HG03175 (cell line): ENCODE results near the gene GNAS-AS1.
A peak's percentile ranks its signal among the peaks of the same experiment; 100 is the strongest.

Experiments
- ATAC-seq: cut with Tn5 transposase; IDR thresholded peaks from one replicate; pipeline ENCODE4 v1.9.1; 2021; ENCODE audit warnings: mild to moderate bottlenecking, moderate library complexity; ENCODE audit not compliant: unreplicated experiment

The GNAS-AS1 gene

GRCh38 chr20:58886546-58886945 is 35.8 kb upstream of the GNAS-AS1 start:
- peak; percentile 20 for ATAC-seq

DNA sequence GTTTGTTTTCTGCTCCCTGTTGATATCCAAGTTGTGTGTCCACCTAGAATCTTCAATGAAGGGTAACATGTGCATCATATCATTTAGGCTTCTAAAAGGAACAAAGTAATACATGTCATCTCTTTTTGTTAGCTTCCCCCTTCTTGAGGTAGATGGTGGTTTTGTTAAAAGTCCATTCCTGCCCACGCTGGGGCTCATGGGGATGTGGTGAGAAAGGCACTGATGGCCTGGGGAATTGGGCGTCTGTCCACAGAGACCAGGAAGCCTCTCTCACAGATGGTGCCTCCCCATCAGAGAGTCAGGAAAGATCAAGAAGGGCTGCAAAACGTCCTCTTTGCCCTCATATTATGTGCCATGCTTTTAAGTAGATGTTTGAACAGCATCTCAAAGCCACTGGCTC is 34.3 kb upstream of the GNAS-AS1 start:
- no peak for ATAC-seq

GRCh38 chr20:58883241-58883691 is 32.6 kb upstream of the GNAS-AS1 start:
- no peak for ATAC-seq

DNA sequence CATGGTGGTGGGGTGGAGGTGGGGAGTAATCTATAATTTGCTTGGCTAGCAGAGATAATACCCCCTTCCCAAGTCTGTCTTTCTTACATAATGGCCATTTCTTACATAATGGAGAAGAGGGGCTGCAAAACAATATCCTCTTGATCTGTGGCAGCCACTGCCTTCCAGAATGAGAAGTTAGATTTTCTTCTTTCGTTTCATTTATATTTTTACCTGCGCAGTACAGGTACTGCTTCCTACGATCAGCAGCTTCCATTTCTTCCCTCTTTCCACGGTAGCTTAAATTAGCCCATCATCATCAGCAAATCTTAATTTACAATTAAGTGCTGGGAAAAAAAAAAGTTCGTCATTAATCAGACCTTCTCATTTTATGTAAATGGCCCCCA is 32.0 kb upstream of the GNAS-AS1 start:
- no peak for ATAC-seq

GRCh38 chr20:58880994-58881752 is 30.5 kb upstream of the GNAS-AS1 start:
- ATAC-seq: no peak

GRCh38 chr20:58880441-58880840 is 29.7 kb upstream of the GNAS-AS1 start:
- no peak for ATAC-seq

DNA sequence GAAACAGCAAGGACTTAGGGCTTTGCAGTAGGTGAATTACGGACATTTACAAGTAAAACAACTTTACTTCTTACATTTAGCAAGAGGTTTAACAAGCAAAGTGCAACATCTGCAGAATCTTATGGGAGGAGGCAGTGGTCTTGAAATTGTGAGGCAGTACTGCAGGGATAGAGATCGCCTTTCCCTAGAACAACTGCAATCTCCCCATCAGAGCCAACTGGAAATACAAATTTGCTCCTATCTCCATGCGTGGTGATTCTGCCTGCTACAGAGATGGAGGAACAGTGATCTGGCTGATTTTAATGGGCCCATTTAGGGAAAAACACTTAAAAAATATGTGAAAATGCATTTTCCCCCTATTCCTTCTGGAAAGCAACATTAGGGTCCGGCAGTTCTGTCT is 27.7 kb upstream of the GNAS-AS1 start:
- no peak for ATAC-seq

- no peak for ATAC-seq
Measured at GRCh38 chr20:58877976-58878360, 27.3 kb upstream of the GNAS-AS1 start.

DNA sequence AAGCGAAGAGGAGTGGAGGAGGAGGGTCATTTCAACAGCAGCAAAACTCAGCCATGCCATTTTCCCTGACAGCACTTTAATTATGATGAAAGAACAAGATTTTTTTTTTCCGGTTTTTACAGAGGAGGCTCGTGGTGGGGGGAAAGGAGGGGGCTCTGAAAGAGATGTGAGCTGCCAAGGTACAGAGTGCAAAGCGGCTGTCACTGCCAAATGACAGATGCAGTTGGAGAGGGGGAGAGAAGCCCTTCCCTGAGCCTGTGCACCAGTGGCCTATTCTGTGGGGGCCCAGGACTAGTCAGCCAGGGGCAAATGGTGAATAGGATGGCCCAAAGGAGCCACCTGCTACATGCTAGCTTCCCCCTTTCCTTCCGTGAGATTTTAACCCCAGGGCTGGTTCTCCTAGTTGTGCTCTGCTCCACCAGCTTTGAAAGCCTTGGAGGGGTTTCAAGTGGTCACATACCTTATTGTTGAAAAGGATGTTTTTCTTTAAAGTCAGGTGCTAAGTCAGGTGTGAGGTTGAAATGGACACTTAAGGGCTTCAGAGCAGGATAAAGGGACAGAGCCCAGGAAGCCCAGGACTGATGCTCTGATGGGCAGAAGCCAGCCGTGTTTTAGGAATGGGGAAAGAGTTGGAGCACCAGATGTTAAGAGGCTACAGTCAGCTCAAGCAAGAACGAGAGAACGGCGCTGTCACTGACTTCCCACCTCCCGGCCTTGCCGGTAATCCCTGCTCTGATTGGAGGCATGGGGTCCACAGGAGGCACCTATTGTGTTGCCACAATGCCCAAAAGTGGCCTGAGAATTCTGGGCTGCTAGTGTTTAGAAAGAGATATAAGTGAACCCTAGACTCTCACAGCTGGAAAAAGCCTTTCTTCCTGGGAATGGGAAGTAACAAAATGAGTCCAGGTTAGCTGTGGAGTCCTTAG is 26.6 kb upstream of the GNAS-AS1 start:
- no peak for ATAC-seq

- ATAC-seq: no peak
Measured at GRCh38 chr20:58876437-58876836, 25.7 kb upstream of the GNAS-AS1 start.

GRCh38 chr20:58875541-58876134 is 24.9 kb upstream of the GNAS-AS1 start:
- no peak for ATAC-seq

- no peak for ATAC-seq
Measured at GRCh38 chr20:58875111-58875510, 24.4 kb upstream of the GNAS-AS1 start.

GRCh38 chr20:58874469-58874868 is 23.8 kb upstream of the GNAS-AS1 start:
- no peak for ATAC-seq

GRCh38 chr20:58871533-58872102 is 20.9 kb upstream of the GNAS-AS1 start:
- no peak for ATAC-seq

GRCh38 chr20:58870293-58871014 is 19.8 kb upstream of the GNAS-AS1 start:
- no peak for ATAC-seq

DNA sequence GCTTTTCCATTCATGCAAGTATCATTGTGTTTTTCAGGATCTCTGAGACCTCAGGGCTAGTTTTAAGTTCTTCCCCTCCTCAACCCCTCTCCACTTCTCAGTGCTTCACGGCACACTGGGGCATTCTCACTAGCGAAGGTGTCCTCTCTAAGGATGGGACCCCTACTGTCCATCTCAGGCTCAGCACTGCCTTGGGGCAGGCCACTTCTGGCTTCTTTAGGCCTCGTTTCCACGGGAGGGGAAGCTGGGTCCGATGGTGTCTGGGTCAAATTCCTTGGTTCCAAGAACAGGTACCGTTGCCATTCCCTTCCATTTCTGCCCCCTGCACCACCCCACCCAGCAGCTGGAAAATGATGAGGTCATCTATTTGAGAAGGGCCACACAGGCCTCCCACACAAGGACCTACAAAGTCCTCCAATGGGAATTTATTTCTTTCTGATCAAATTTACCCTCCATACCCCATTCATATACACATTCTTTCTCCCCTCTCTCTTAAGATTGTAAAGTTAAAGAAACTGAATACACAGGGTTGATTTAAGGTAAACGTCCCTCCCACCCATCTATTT is 19.0 kb upstream of the GNAS-AS1 start:
- ATAC-seq: no peak

GRCh38 chr20:58868795-58869194 is 18.1 kb upstream of the GNAS-AS1 start:
- ATAC-seq: no peak

- ATAC-seq: no peak
Measured at GRCh38 chr20:58867211-58867610, 16.5 kb upstream of the GNAS-AS1 start.

DNA sequence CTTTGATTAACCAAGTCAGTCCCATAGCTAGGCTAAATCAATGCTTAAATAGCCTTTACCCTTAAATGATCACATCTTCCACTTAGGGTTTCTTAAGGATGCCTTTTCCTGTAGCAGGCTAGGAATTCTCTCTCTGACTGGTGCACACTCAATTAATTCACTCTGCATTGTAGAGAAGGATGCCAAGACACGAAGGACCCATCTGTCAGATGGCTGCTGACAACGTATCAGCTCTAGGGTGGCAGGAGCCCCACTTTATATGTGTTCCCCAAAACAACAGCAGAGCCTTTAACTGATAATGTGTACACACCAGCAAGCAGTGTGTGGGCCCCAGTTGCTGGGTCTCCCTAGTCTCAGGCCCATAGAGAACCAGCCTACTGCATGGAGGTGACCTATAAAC is 15.1 kb upstream of the GNAS-AS1 start:
- no peak for ATAC-seq

GRCh38 chr20:58864346-58864745 is 13.6 kb upstream of the GNAS-AS1 start:
- ATAC-seq: no peak
